GM23338 (cell line): Measurements from ENCODE around the gene PLEKHS1. TPM values are rescaled to one million over a fixed set of nuclear protein-coding genes. Genes with fewer than 3 reads are reported as not detected.

Experiments
- ATAC-seq: fragments of 200-7000 bp; cut with Tn5 transposase; 3 replicates; pipeline ENCODE4 v1.9.1; 2020
- DNase-seq: peaks from one replicate; pipeline ENCODE4 v3.0.0-alpha.2; 2015; ENCODE audit warnings: low spot score
- H2AFZ ChIP-seq: fragments of 200-600 bp; sonication (generic); 2 replicates; pipeline ENCODE4 v1.8.0; 2016; ENCODE audit warnings: antibody characterized with exemption, mild to moderate bottlenecking, moderate library complexity
- H3F3A ChIP-seq: fragments of 200-600 bp; sonication (generic); replicated peaks from 2 replicates; pipeline ENCODE4 v1.8.0; 2017; ENCODE audit warnings: antibody characterized with exemption, mixed run types, low read depth
- H3K27ac ChIP-seq: fragments of 200-600 bp; sonication (generic); 2 replicates; pipeline ENCODE4 v1.6.1; 2016; ENCODE audit warnings: low read depth
- H3K27me3 ChIP-seq: fragments of 200-600 bp; sonication (generic); 2 replicates; pipeline ENCODE4 v1.8.0; 2016; ENCODE audit warnings: mild to moderate bottlenecking, mixed run types, moderate library complexity; ENCODE audit not compliant: insufficient read depth
- H3K36me3 ChIP-seq: fragments of 200-600 bp; sonication (generic); 2 replicates; pipeline ENCODE4 v1.8.0; 2016; ENCODE audit warnings: mild to moderate bottlenecking; ENCODE audit not compliant: insufficient read depth
- H3K4me1 ChIP-seq: fragments of 200-600 bp; sonication (generic); 2 replicates; pipeline ENCODE4 v1.8.0; 2016; ENCODE audit warnings: mild to moderate bottlenecking, moderate library complexity; ENCODE audit not compliant: insufficient read depth
- H3K4me2 ChIP-seq: fragments of 200-600 bp; sonication (generic); 2 replicates; pipeline ENCODE4 v1.7.1; 2017; ENCODE audit warnings: mixed run types
- H3K4me3 ChIP-seq: fragments of 200-600 bp; sonication (generic); 2 replicates; pipeline ENCODE4 v1.6.1; 2016; ENCODE audit warnings: mixed run types
- H3K79me2 ChIP-seq: fragments of 200-600 bp; sonication (generic); replicated peaks from 2 replicates; pipeline ENCODE4 v1.8.0; 2017; ENCODE audit warnings: mild to moderate bottlenecking; ENCODE audit not compliant: insufficient read depth
- H3K9me2 ChIP-seq: fragments of 200-600 bp; sonication (generic); 2 replicates; pipeline ENCODE4 v1.8.0; 2017; ENCODE audit not compliant: insufficient read depth
- H4K20me1 ChIP-seq: fragments of 200-600 bp; sonication (generic); replicated peaks from 2 replicates; pipeline ENCODE4 v1.8.0; 2017; ENCODE audit warnings: mild to moderate bottlenecking; ENCODE audit not compliant: insufficient read depth
- H3K27ac Mint-ChIP-seq: 2 replicates; pipeline ENCODE4 v1.8.0; 2020; ENCODE audit warnings: inconsistent platforms, mild to moderate bottlenecking, moderate library complexity, mixed read lengths
- H3K27me3 Mint-ChIP-seq: 3 replicates; pipeline ENCODE4 v1.8.0; 2022; ENCODE audit warnings: low read depth, mild to moderate bottlenecking, moderate library complexity, mixed read lengths, inconsistent platforms; ENCODE audit not compliant: insufficient read depth, poor library complexity
- H3K36me3 Mint-ChIP-seq: 3 replicates; pipeline ENCODE4 v1.8.0; 2021; ENCODE audit warnings: low read depth, mild to moderate bottlenecking, inconsistent platforms, moderate library complexity, mixed read lengths
- H3K4me1 Mint-ChIP-seq: 3 replicates; pipeline ENCODE4 v1.8.0; 2020; ENCODE audit warnings: mild to moderate bottlenecking, inconsistent platforms, mixed read lengths
- H3K4me3 Mint-ChIP-seq: 3 replicates; pipeline ENCODE4 v1.8.0; 2021; ENCODE audit warnings: moderate library complexity, mild to moderate bottlenecking, inconsistent platforms, mixed read lengths
- H3K9me3 Mint-ChIP-seq: 3 replicates; pipeline ENCODE4 v1.8.0; 2020; ENCODE audit warnings: moderate library complexity, mild to moderate bottlenecking, inconsistent platforms, mixed read lengths
- CREB1 ChIP-seq: fragments of 250-450 bp; sonication (Bioruptor Pico); IDR thresholded peaks from 2 replicates; pipeline ENCODE4 v1.5.0; 2020; ENCODE audit warnings: low read depth, mild to moderate bottlenecking, moderate library complexity
- EZH2 ChIP-seq: fragments of 200-600 bp; sonication (generic); IDR thresholded peaks from one replicate; pipeline ENCODE4 v1.8.0; 2017; ENCODE audit warnings: antibody characterized with exemption, mild to moderate bottlenecking, low read depth; ENCODE audit not compliant: unreplicated experiment
- NANOG ChIP-seq: IDR thresholded peaks from 2 replicates; pipeline ENCODE4 v1.6.1; 2016; ENCODE audit warnings: antibody characterized with exemption, borderline replicate concordance
- POLR2AphosphoS5 ChIP-seq: IDR thresholded peaks from 2 replicates; pipeline ENCODE4 v1.6.1; 2016; ENCODE audit warnings: antibody characterized with exemption, low read depth
- STAT1 ChIP-seq: IDR thresholded peaks from one replicate; pipeline ENCODE4 v1.6.1; 2016; ENCODE audit warnings: antibody characterized with exemption; ENCODE audit not compliant: unreplicated experiment
- ZNF114 ChIP-seq: fragments of 250-450 bp; sonication (Bioruptor Pico); IDR thresholded peaks from 2 replicates; pipeline ENCODE4 v1.5.0; 2020; ENCODE audit warnings: mild to moderate bottlenecking, moderate library complexity
- polyA plus RNA-seq: library from polyadenylated mRNA; unstranded; fragments of >200 nt; fragmentation: Nextera tagmentation; extraction: Ambion mirVana; gene quantifications from 2 replicates; pipeline ENCODE4 v1.2.1, GENCODE V29; 2016
- total RNA-seq: library from RNA; depleted of rRNA; stranded (reverse); fragments of >200 nt; shearing (Covaris generic); gene quantifications from 2 replicates; pipeline ENCODE4 v1.2.3, GENCODE V29; 2014
- TF ChIP-seq, protein P1 (sequence below), 2 experiments: fragments of 200-600 bp in 1 of 2; sonication (generic) in 1 of 2; conservative IDR thresholded peaks; 2 replicates each; pipeline versions ENCODE4 v1.5.1 to v1.6.1; 2016 to 2017; ENCODE audit warnings: antibody characterized with exemption in 2 of 2, low read depth in 2 of 2, mild to moderate bottlenecking in 2 of 2, moderate library complexity in 1 of 2
- TF ChIP-seq, protein P2 (sequence below): fragments of 250-450 bp; sonication (Bioruptor Pico); IDR thresholded peaks from 2 replicates; pipeline ENCODE4 v1.5.0; 2020; ENCODE audit warnings: mild to moderate bottlenecking, moderate library complexity
- TF ChIP-seq, protein P3 (sequence below): IDR thresholded peaks from 2 replicates; pipeline ENCODE4 v1.6.1; 2016; ENCODE audit warnings: antibody characterized with exemption

Gene PLEKHS1
- total and polyA plus RNA-seq, 2 experiments from 2014 or later: not detected

DNA sequence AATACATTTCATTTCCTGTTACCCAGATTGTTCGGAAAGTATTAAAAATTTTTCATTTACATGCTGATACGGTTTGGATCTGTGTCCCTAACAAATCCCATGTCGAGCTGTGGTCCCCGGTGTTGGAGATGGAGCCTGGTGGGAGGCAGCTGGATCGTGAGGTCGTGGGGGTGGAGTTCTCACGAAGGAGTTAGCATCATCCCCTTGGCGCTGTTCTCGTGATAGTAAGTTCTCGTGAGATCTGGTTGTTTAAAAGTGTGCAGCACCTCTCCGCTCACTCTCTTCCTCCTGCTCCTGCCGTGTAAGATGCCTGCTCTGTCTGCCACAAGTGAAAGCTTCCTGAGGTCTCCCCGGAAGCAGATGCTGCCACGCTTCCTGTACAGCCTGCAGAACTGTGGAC is 30.9 kb downstream of the PLEKHS1 start:
- H3K9me3 Mint-ChIP-seq: no peaks in the 10 kb centered on the region
- H3K4me3 Mint-ChIP-seq: no peak overlapping the region
- Histone ChIP-seq H3K9me2 (no peaks in the 10 kb centered on the region; the same call in 1 of the 2 replicates), H2AFZ (no peak overlapping the region), H3K4me2 (no peak overlapping the region), H3K36me3 (no peaks in the 10 kb centered on the region), H3F3A (no peaks in the 10 kb centered on the region), H4K20me1 (no peaks in the 10 kb centered on the region), H3K27me3 (no peaks in the 10 kb centered on the region), H3K4me3 (no peak overlapping the region), H3K4me1 (no peaks in the 10 kb centered on the region), H3K27ac (no peak overlapping the region), H3K79me2 (no peaks in the 10 kb centered on the region)
- no peaks in the 10 kb centered on the region for H3K36me3 Mint-ChIP-seq
- ATAC-seq: no peak
- peaks cover 4% of the 10 kb centered on the region; the same call in 2 of the 3 replicates for H3K4me1 Mint-ChIP-seq
- TF ChIP-seq, protein P1, sequence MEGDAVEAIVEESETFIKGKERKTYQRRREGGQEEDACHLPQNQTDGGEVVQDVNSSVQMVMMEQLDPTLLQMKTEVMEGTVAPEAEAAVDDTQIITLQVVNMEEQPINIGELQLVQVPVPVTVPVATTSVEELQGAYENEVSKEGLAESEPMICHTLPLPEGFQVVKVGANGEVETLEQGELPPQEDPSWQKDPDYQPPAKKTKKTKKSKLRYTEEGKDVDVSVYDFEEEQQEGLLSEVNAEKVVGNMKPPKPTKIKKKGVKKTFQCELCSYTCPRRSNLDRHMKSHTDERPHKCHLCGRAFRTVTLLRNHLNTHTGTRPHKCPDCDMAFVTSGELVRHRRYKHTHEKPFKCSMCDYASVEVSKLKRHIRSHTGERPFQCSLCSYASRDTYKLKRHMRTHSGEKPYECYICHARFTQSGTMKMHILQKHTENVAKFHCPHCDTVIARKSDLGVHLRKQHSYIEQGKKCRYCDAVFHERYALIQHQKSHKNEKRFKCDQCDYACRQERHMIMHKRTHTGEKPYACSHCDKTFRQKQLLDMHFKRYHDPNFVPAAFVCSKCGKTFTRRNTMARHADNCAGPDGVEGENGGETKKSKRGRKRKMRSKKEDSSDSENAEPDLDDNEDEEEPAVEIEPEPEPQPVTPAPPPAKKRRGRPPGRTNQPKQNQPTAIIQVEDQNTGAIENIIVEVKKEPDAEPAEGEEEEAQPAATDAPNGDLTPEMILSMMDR (conservative IDR thresholded peaks at IDR 0.05; ENCODE audit: low read depth in 2 of 2): no peak
- no peak for TF ChIP-seq CREB1 (CRISPR knock-in tag)
- TF ChIP-seq STAT1: no peak
- peaks cover 2% of the 10 kb centered on the region for H3K27me3 Mint-ChIP-seq
- H3K27ac Mint-ChIP-seq: no peak overlapping the region
- no peak for DNase-seq

DNA sequence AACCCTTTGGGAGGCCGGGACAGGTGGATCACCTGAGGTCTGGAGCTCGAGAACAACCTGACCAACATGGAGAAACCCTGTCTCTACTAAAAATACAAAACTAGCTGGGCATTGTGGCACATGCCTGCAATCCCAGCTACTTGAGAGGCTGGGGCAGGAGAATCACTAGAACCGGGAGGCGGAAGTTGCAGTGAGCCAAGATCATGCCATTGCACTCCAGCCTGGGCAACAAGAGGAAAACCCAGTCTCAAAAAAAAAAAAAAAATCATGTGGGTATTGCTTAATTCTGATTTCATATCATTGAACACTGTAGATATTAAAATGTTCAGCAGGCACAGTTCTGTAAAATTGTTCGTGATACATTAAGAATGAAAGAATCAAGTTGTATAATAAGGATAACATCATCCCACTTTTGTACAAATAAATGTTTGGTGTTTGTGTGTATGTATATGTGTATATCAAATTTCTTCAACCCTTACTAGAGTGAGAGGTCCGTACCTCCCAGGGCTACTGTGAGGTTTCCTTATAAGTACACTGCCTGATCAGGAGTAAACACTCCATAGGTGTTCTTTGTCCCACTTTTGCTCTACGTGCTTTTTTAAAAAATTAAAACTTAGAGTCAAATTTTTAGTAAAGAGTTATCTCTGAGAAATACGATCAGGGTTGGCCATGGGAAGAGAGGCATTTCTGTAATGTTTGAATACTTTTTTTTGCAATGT is 31.7 kb downstream of the PLEKHS1 start:
- no peak overlapping the region for H3K4me3 Mint-ChIP-seq
- no peak for TF ChIP-seq CREB1 (CRISPR knock-in tag)
- TF ChIP-seq ZNF114 (CRISPR knock-in tag): no peak
- no peak for TF ChIP-seq STAT1
- TF ChIP-seq POLR2AphosphoS5: no peak
- no peak for TF ChIP-seq EZH2
- TF ChIP-seq, protein P2, sequence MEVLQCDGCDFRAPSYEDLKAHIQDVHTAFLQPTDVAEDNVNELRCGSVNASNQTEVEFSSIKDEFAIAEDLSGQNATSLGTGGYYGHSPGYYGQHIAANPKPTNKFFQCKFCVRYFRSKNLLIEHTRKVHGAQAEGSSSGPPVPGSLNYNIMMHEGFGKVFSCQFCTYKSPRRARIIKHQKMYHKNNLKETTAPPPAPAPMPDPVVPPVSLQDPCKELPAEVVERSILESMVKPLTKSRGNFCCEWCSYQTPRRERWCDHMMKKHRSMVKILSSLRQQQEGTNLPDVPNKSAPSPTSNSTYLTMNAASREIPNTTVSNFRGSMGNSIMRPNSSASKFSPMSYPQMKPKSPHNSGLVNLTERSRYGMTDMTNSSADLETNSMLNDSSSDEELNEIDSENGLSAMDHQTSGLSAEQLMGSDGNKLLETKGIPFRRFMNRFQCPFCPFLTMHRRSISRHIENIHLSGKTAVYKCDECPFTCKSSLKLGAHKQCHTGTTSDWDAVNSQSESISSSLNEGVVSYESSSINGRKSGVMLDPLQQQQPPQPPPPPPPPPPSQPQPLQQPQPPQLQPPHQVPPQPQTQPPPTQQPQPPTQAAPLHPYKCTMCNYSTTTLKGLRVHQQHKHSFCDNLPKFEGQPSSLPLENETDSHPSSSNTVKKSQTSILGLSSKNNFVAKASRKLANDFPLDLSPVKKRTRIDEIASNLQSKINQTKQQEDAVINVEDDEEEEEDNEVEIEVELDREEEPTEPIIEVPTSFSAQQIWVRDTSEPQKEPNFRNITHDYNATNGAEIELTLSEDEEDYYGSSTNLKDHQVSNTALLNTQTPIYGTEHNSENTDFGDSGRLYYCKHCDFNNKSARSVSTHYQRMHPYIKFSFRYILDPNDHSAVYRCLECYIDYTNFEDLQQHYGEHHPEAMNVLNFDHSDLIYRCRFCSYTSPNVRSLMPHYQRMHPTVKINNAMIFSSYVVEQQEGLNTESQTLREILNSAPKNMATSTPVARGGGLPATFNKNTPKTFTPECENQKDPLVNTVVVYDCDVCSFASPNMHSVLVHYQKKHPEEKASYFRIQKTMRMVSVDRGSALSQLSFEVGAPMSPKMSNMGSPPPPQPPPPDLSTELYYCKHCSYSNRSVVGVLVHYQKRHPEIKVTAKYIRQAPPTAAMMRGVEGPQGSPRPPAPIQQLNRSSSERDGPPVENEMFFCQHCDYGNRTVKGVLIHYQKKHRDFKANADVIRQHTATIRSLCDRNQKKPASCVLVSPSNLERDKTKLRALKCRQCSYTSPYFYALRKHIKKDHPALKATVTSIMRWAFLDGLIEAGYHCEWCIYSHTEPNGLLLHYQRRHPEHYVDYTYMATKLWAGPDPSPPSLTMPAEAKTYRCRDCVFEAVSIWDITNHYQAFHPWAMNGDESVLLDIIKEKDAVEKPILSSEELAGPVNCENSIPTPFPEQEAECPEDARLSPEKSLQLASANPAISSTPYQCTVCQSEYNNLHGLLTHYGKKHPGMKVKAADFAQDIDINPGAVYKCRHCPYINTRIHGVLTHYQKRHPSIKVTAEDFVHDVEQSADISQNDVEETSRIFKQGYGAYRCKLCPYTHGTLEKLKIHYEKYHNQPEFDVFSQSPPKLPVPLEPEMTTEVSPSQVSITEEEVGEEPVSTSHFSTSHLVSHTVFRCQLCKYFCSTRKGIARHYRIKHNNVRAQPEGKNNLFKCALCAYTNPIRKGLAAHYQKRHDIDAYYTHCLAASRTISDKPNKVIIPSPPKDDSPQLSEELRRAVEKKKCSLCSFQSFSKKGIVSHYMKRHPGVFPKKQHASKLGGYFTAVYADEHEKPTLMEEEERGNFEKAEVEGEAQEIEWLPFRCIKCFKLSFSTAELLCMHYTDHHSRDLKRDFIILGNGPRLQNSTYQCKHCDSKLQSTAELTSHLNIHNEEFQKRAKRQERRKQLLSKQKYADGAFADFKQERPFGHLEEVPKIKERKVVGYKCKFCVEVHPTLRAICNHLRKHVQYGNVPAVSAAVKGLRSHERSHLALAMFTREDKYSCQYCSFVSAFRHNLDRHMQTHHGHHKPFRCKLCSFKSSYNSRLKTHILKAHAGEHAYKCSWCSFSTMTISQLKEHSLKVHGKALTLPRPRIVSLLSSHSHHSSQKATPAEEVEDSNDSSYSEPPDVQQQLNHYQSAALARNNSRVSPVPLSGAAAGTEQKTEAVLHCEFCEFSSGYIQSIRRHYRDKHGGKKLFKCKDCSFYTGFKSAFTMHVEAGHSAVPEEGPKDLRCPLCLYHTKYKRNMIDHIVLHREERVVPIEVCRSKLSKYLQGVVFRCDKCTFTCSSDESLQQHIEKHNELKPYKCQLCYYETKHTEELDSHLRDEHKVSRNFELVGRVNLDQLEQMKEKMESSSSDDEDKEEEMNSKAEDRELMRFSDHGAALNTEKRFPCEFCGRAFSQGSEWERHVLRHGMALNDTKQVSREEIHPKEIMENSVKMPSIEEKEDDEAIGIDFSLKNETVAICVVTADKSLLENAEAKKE (CRISPR knock-in tag): no peak
- no peak for TF ChIP-seq NANOG
- TF ChIP-seq, protein P3, sequence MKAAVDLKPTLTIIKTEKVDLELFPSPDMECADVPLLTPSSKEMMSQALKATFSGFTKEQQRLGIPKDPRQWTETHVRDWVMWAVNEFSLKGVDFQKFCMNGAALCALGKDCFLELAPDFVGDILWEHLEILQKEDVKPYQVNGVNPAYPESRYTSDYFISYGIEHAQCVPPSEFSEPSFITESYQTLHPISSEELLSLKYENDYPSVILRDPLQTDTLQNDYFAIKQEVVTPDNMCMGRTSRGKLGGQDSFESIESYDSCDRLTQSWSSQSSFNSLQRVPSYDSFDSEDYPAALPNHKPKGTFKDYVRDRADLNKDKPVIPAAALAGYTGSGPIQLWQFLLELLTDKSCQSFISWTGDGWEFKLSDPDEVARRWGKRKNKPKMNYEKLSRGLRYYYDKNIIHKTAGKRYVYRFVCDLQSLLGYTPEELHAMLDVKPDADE: no peak
- no peak for ATAC-seq

More for the DNA sequence above, 31.7 kb downstream of the PLEKHS1 start:
- Histone ChIP-seq H3K4me1 (no peaks in the 10 kb centered on the region), H3K27me3 (no peaks in the 10 kb centered on the region), H2AFZ (no peak overlapping the region), H3F3A (no peaks in the 10 kb centered on the region), H4K20me1 (no peaks in the 10 kb centered on the region), H3K9me2 (no peaks in the 10 kb centered on the region; the same call in 1 of the 2 replicates), H3K27ac (no peak overlapping the region), H3K4me2 (no peak overlapping the region), H3K36me3 (no peaks in the 10 kb centered on the region), H3K79me2 (no peaks in the 10 kb centered on the region), H3K4me3 (no peak overlapping the region)
- Mint-ChIP-seq H3K9me3 (no peaks in the 10 kb centered on the region), H3K4me1 (peaks cover 4% of the 10 kb centered on the region; the same call in 2 of the 3 replicates), H3K27me3 (peaks cover 2% of the 10 kb centered on the region), H3K27ac (no peak overlapping the region), H3K36me3 (no peaks in the 10 kb centered on the region)
- no peak for DNase-seq
